ENCODE data around the gene ABCA12.

Gene ABCA12

GRCh38 chr2:214966420-214966819 lies 172.0 kb downstream of the ABCA12 start:
- DNase-seq (ENCODE audit: low read depth in 3 of 3, low spot score in 1 of 3) = no peak

GRCh38 chr2:214960677-214961076 lies 177.7 kb downstream of the ABCA12 start:
- no peak for DNase-seq (ENCODE audit: low read depth in 3 of 3, low spot score in 1 of 3)

GRCh38 chr2:214946949-214947348 lies 191.5 kb downstream of the ABCA12 start:
- DNase-seq (ENCODE audit: low read depth in 3 of 3, low spot score in 1 of 3) = no peak

- DNase-seq (ENCODE audit: low read depth in 3 of 3, low spot score in 1 of 3) = no peak
These were observed 204.4 kb downstream of the ABCA12 start for GRCh38 chr2:214934006-214934405.

GRCh38 chr2:214904634-214905033 lies 233.8 kb downstream of the ABCA12 start:
- DNase-seq (ENCODE audit: low read depth in 3 of 3, low spot score in 1 of 3) = no peak

- DNase-seq (ENCODE audit: low read depth in 3 of 3, low spot score in 1 of 3) = no peak
These were observed 234.2 kb downstream of the ABCA12 start for GRCh38 chr2:214904176-214904575.

GRCh38 chr2:214902286-214902685 lies 236.1 kb downstream of the ABCA12 start:
- DNase-seq (ENCODE audit: low read depth in 3 of 3, low spot score in 1 of 3) = no peak

GRCh38 chr2:214899751-214900150 lies 238.7 kb downstream of the ABCA12 start:
- no peak for DNase-seq (ENCODE audit: low read depth in 3 of 3, low spot score in 1 of 3)

GRCh38 chr2:214896274-214896673 lies 242.2 kb downstream of the ABCA12 start:
- no peak for DNase-seq (ENCODE audit: low read depth in 3 of 3, low spot score in 1 of 3)

GRCh38 chr2:214895469-214895868 lies 243.0 kb downstream of the ABCA12 start:
- no peak for DNase-seq (ENCODE audit: low read depth in 3 of 3, low spot score in 1 of 3)

- DNase-seq (ENCODE audit: low read depth in 3 of 3, low spot score in 1 of 3) = no peak
These were observed 249.1 kb downstream of the ABCA12 start for GRCh38 chr2:214889301-214889700.

- no peak for DNase-seq (ENCODE audit: low read depth in 3 of 3, low spot score in 1 of 3)
These were observed 256.7 kb downstream of the ABCA12 start for GRCh38 chr2:214881647-214882202.

All from stimulated activated CD4-positive, alpha-beta T cell treated with anti-CD3 and anti-CD28 coated beads, TNF-alpha, amount 100 ng/mL, for 1 hour (primary cell).